Measurements from ENCODE around the gene FOXC2. TPM values are rescaled to one million over a fixed set of nuclear protein-coding genes. Genes with fewer than 3 reads are reported as not detected.
A peak's percentile ranks its signal among the peaks of the same experiment; 100 is the strongest.

FOXC2 gene
- total and polyA plus RNA-seq, 9 of the 15 experiments (the other 6 are each of a cell fraction or from before 2014, with no cell fraction given): 0.01 to 0.11 (median 0.10) TPM; not detected in 5

GRCh38 chr16:86554917-86555703 is 11.5 kb upstream of the FOXC2 start, which contains the start of gene MTHFSD (continued):
- no peak for TF ChIP-seq MEF2A (IDR thresholded peaks at IDR 0.05; ENCODE audit: control insufficient read depth, low read depth, low read length)
- no peak for TF ChIP-seq PRPF4 (IDR thresholded peaks at IDR 0.05; ENCODE audit: insufficient read depth, low read depth, low read length, poor library complexity, severe bottlenecking)
- TF ChIP-seq MYBL2 (IDR thresholded peaks at IDR 0.05; ENCODE audit: low read depth): no peak
- TF ChIP-seq MYBL2 (CRISPR knock-in tag; IDR thresholded peaks at IDR 0.05; ENCODE audit: borderline replicate concordance): no peak
- no peak for TF ChIP-seq HIVEP1 (CRISPR knock-in tag; IDR thresholded peaks at IDR 0.05)
- TF ChIP-seq ZNF699 (CRISPR knock-in tag; IDR thresholded peaks at IDR 0.05; ENCODE audit: insufficient replicate concordance): no peak
- TF ChIP-seq ADNP (tag; IDR thresholded peaks at IDR 0.05): no peak
- no peak for TF ChIP-seq CHD4 (IDR thresholded peaks at IDR 0.05; ENCODE audit: insufficient read depth, insufficient replicate concordance, low read depth, low read length, poor library complexity, severe bottlenecking)
- no peak for TF ChIP-seq SMARCC2 (IDR thresholded peaks at IDR 0.05; ENCODE audit: low read depth)
- TF ChIP-seq ARHGAP35 (IDR thresholded peaks at IDR 0.05; ENCODE audit: partially characterized antibody): no peak
- no peak for TF ChIP-seq TAF15 (IDR thresholded peaks at IDR 0.05; ENCODE audit: low read depth, low read length)
- no peak for TF ChIP-seq SMAD2 (IDR thresholded peaks at IDR 0.05; ENCODE audit: low read depth, low read length)
- no peak for TF ChIP-seq AFF4 (CRISPR knock-in tag; IDR thresholded peaks at IDR 0.05)
- TF ChIP-seq CBX5 (IDR thresholded peaks at IDR 0.05; ENCODE audit: borderline replicate concordance, low read depth): no peak
- no peak for TF ChIP-seq THAP12 (CRISPR knock-in tag; IDR thresholded peaks at IDR 0.05)
- TF ChIP-seq WHSC1 (IDR thresholded peaks at IDR 0.05; ENCODE audit: low read length): no peak
- TF ChIP-seq HCFC1 (IDR thresholded peaks at IDR 0.05; ENCODE audit: low read depth, low read length): peak; percentile 85
- no peak for TF ChIP-seq EP300 (IDR thresholded peaks at IDR 0.05; ENCODE audit: low read length)
- no peak for TF ChIP-seq ZNF583 (CRISPR knock-in tag; IDR thresholded peaks at IDR 0.05)
- TF ChIP-seq NEUROD1 (IDR thresholded peaks at IDR 0.05; ENCODE audit: borderline replicate concordance, low read depth, low read length, partially characterized antibody): no peak
- TF ChIP-seq NFIX (CRISPR knock-in tag; IDR thresholded peaks at IDR 0.05; ENCODE audit: low read depth): no peak
- no peak for TF ChIP-seq MXI1 (IDR thresholded peaks at IDR 0.05; ENCODE audit: low read depth, low read length)
- peak; percentile 94 for TF ChIP-seq PHF8 (IDR thresholded peaks at IDR 0.05; ENCODE audit: borderline replicate concordance, low read length)
